Lung microvascular endothelial cell (primary cell): ENCODE measurements around the gene HOXA7. TPM values are rescaled to one million over a fixed set of nuclear protein-coding genes. Genes with fewer than 3 reads are reported as not detected.

Experiments
- DNase-seq, 2 donors: peaks; one replicate each; pipeline versions ENCODE4 v3.0.0 to v3.0.0-alpha.2; 2010; ENCODE audit warnings: low read depth in 2 of 2
- total RNA-seq: library from RNA; depleted of rRNA; stranded (reverse); fragments of >200 nt; gene quantifications from 2 replicates; pipeline ENCODE4 v1.2.1, GENCODE V29; 2014

HOXA7 gene
- total RNA-seq, 1 donor from 2014 or later = 1.8 TPM

DNA sequence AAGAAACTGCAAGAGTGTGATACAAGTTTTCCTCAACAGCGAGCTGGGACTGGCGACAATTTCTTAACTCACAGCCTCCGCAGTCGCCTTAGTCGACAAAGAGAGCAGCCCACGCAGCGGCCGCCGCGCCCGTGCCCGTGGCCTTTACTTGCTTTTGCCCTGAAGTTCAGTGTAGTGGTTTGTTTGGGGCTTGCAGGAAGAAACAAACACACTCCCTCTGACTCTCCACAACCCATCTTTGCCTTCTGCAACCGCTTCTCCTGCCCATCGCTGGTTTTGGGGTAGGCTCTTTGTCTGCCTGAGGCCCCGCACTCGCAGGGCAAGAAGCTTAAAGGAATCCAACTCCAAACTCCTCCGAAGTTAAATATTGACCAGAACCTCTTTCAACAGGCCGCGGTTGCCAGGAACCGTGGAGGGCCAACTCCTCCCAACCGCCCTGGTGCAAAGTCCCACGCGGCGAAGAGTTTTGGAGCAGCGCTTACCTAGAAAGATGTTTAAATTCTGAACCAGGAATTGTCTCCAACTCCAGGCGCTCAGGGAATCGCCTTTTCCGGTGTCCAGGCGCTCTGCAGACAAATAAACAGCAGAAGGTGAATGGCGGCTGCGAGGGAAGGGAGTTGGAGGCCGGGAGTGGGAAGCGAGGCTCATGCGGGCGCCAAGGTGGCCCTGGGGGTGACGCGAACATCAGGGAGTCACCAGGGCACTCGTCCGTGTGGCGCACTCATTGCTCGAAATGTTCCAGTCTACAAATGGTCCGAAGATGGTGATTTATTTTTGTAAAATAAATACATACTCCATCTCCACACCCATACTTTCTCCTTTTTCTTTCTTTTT, 34.2 kb downstream of the HOXA7 start:
- peak in 1 of 2 donors; percentile 56 for DNase-seq

DNA sequence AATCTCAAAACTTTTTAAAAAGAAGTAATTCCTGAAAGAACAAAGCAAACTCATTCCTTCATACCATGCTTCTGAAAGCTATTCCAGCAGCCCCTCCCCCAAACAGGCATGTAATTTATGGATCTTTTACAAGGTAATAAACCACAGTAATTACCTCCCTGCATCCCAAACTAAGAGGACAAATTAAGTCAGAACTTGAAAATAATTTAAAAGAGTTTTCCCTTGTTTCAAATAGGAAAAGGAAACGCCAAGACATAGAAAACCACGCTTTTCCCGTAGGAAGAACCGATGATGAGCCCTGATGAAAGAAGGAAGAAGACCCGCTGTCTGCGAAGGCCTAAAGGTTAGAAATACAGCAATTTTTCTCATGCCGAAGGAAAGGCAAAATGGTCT, 34.8 kb downstream of the HOXA7 start:
- no peak for DNase-seq

DNA sequence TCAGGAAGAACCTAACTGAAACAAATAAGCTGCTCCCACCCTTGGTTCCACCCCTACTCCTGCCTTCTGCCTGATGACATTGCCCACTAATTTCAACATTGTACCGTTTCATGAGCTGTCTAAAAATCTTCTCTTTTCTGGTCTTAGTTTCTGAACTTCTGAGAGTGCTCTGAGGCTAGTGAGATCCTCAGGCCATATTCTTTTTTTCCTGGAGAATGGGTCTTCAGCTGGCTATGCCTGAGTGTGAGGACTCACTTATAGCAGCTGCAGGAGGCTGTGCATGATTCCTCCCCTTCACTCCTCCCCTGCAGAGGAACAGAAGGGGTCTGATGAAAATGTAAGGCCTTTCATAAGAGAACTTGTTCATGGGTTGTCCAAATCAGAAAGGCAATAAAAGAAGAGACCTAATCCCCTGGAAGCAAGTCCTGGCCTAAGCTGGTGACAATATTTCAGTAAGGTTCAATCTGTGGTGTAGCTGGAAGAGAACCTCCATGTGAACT, 37.0 kb downstream of the HOXA7 start:
- peak in 1 of 2 donors; percentile 15 for DNase-seq

DNA sequence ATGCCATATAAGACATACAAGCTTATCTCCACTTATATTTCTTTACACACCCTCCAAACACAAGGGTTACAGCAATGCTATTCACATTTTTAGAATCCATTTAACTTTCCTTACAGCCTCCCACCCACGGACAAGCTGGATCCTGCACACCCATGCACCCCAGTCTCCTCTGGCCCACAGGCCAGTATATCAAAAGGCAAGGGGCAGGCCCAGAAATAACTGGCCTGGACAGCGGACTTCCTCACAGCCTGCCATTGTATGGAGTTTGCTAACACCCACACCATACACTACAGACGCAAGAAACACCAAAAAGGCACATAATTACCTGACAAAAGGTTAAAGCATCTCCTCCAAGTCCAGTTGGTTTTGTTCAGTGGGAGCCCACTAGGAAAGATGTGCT, 37.9 kb downstream of the HOXA7 start:
- peak; percentile 27 to 57 for DNase-seq

DNA sequence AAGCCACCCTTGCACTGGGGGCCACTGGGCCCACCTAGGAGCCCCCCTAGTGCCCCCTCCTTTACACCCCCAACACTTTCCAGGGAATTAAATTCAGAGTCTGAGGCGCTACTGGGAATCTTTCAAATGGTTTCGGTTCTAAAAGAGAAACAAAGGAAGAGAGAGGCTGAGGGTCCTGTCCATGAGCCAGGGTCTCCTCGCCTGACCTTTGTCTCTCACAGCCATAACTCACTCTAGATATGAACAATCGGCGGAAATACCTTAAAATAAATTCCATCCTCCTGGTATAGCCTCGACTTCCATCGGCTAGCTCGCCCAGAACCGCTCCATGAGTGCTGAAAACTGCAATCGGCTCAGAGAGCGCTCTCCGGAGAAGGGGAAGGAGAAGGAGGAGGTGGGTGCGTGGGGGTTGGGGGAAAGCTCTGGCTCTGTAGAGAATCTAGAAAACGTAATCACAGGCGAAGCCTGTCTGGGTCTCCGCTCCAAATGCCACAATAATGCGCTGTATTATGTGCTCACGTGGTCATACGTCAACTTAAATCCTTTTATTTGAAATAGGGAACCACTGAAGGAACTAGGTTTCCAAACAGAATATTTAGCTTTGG, 38.5 kb downstream of the HOXA7 start:
- DNase-seq = peak; percentile 90

DNA sequence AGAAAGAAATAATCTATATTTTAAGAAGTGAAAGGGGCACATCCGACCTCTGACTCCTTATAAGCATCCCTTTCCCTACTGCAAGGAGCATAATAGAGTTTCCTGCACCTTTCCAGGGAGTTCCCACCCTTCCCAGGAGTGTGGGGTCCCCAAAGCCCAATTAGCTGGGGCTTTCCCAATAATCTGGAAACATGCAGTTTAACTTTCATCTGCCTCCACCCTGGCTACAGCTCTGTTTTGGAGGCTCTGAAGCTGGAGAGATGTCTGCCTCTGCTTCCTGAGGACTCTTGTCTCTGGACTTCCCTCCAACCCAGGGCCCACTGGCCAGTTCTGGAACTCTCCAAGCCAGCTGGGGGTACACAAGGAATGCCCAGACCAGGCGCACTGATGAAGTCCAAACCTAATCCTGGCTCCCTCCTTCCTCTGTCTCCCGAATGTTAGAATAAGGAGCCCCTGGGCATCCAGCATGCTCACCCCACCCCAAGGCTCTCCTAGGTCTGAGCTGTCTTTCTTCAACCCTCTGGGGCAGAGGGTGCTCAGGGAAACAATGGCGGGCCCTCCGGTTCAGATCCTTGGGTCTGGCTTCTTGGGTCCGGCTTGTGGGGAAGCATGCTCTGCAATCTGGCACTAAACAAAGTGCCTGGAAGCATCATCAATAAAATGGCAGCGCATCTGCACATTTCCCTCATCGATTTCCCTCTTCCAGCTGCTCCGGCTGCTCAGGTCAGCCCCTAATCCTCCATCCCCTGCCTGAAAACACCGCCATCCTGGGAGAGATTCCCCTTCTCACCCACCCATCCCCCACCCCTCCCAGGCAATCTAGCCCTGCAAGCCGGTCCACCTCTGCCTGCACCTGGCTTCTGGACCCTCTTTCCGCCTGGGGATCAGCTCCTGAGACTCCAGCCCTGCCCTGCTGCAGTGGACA, 39.3 kb downstream of the HOXA7 start:
- DNase-seq = peak in 1 of 2 donors; percentile 48

DNA sequence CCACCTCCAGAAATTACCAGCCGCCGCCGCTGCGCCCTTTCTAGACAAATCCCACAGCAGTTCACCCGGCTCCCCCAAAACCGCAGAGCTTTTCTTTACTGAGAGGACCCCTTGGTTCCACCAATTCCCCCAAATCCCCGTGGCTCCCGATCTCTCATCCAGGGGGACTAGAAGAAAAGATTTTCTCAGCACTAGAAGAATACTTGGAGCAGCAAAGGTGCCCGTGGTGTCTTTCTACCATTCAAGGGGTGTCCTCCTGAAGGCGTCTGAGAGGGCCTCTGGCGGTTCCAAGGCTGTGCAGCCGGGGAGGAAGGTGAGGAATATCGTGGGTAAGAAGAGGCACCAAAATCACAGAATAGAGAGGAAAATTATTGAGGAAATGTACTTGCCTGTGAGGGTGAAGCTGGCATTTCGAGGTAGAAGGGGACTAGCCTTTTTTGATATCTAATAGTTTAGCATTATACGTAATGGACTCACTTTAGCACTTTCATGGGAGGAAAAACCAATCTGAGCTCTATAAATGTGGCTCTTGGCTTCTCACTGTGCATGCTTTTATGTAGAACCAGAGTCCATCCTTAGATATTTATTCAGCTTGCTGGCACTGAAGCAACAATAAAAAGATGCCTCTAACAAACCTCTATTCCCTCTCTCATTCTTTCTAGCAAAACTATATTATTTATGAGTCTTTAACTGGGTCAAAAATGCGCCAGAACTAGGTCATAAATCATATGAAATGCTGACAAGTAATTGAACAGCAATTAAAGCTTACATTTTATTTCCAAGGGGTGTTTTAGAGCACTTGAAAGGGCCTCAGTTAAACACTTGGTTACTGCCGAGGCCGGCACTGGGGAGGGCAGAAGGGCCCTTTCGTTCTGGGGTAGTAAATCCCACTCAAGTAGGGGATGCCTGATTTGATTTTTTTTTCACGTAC, 40.2 kb downstream of the HOXA7 start:
- peak in 1 of 2 donors; percentile 49 for DNase-seq

DNA sequence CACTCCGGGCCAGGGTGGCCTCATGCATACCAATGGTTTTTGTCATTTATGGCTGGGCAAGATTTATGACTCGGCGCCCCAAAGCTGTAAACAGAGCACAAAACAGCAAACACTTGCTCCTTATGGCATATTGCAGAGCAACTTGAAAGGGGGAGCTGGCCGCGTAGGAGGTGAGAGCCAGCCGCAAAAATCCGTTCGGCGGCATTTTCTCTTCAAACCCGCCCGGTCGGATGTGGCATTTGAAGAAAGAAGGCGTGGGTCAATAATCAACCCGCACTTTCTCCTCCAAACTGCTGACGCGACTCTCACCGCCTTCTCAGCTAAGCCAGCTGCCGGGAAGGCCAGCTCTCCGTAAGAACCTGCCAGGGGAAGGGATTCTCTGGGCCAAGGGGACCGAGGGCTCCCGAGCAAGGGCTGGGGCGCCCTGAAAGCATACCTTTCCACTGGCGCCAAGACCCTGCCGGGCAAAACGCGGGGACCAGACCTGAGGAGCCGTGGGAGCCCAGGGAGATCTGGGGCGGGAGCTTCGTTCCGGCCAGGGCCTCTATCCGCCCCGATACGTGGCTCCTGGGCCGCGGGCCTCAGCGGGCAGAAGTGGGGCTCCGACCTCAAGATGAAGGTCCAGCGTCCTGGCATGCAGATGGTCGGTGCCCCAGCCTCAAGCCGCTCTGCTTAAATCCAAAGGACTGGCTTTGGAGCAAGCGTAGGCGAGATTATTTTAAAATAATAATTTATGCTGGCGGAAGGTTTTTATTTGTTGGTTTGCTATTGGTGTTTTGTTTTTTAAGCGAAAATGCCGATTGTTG, 41.1 kb downstream of the HOXA7 start:
- peak in 1 of 2 donors; percentile 62 for DNase-seq

DNA sequence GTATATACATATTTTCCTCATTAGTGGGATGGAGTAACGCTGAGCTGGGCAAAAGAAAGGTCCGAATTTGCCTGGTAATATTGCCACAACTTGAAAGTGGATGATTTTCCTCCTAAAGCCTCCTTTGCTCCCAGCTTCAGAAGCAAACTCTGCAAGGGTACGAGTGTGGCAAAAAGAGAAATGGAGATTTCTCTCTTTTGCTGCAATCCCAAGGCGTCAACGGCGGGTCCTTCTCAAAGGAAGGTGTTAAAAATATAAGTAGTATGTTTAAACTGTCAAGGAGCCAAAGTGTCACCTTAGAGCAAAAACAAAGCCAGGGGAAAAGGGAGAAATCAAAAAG, 41.6 kb downstream of the HOXA7 start:
- DNase-seq = no peak

DNA sequence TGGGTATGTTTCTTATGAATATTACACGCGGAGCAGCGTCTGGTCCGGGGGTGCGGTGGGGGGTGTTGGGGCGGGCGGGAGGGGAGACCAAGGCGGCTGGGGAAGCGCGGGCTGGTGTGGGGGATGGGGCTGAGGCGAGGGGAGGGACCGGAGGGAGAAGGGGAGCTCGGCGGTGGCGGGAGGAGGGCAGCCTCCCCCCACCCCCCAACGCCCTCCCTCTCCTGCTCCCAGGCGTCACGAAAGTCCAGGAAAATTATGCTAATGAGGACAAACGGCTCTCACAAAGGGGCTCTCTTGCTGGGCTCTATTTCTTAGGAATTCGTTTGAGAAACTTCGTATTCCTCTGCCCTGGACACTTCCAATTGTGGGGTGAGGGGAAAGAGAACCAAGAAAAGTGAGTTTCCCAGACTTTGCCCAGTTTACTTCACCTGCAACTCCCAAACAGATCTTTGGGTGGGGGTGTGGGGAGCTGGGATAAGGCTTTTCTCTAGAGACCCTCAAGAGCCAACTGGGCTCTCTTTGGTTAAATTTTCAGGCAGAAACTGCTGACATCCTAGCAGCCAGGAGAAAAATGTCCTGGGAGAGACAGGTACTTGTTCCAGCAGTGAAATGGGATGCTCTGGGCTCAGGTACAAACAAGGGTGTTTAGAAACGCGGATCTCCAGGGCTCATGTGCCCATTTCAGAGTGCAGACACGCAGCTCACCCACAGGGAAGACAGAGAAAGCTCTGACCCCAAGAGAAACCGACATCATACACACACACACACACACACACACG, 42.3 kb downstream of the HOXA7 start:
- peak; percentile 67 to 82 for DNase-seq

DNA sequence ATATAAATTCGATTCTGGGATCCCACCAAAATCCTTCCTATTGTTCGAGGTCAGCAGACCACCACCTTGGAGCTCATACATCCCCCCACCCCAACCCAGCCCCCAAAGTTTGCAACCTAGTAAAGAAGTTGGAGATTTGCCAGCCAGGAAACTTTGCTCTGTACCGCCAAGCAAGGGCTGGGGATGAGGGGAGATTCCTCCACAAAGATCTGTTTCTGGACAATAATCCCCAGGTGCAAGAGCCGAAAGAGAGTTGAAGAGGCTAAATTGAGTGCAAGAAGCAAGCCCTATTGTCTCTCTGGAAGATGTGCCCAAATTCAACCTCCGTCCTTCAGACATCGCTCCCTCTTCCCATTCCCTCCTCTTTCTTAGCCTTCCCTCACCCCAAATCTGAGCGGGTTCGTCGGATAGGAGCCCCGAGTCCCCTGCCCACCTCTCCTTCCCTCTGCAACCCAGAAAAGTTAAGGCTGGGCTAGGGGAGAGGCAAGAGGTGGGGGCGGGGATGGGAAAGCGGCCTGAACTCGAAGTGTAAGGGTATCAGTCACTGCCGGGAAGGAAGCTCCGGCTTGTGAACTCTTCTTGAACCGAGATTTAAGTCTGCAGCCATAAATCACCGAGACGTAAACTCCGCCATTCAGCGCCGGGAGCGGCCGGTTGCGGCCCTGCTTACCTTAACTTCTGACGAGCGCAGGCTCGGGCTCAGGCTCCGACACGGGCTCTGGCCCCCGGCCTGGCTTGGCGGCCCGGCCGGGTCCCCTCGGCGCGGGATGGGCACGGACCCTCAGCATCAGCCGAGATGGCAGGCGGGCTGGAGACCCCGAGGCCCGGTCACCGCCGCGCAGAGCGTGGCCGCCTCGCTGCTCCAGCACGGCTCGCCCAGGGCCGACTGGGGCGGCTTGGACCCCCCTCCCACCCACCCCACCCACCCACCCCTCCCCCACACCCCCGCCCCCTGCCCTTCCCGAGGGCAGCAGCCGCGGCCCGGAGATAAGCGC, 43.2 kb downstream of the HOXA7 start:
- peak; percentile 77 to 97 for DNase-seq

DNA sequence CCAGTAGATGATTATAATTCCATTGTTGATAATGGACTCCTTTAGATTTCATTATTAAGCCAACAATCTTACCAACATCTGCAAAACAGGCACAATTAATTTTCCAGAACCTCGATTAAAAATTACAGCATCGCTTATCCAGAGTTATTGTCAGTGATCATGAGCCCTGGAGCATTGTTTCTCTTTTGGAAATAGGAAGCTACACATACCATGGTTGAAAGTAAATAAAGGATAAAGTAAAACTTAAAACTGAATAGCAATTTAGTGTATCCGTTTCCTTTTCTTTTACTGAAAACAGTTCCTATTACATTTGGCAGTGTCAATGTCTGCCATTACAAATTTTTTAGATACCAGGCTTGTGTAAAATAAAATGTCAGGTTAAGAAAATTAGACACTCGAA, 44.1 kb downstream of the HOXA7 start:
- DNase-seq = peak; percentile 42 to 81

DNA sequence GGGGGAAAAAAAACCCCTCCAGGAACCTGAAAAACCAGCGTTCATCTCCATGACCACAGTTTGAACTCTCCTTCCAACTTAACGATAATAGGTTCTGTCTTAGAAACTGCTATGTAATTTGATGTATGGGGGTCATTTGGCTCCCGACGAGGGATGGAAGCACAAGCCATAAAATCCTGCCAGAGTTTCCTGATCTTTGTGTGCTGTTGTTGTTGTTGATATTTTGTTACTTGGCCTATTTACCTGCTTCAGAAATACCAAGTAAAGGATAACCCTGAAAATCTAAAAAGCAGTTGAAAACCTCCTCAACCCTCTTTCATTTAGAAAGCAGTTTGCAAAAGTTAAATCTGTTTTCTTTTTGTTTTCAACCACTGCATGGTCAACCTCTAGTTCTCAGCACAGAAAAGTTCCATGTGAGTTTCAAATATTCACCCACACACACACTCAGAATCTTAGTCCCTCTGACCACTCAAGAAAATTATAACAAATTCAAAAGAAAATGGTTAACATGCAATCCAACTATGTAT, 44.7 kb downstream of the HOXA7 start:
- peak; percentile 30 to 64 for DNase-seq

DNA sequence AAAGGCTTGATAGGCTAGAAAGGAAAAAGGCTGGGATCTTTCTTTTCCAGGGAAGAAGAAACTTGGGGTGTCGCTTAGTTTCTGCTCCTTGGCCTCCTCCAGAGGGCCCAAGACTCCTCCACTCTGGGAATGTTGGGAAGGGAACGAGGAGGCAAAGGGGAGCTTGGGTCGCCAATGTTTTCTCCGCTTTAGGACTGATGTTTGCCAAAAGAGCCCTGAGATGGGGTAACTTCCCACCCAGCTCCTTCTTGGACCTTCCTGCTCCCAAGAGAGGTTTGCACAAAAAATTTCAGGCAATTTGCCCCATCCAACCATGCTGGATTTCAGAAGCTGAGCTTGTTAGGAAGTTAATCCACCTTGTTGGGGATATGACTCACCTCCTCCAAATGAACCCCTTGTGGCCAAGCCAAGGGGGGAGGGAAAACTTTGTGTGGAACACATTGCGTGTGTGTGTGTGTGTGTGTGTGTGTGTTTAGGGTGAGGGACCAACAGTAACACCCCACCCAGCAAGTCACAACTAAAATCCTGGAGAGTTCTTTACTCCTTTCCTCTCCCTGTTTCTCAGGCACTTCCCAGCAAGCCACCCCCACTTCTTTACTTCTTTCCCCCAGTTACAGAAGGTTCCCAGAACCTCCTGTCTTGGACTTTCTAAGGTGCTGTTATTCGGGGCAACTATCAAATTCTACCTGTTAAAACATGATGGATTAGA, 45.3 kb downstream of the HOXA7 start:
- peak; percentile 79 to 92 for DNase-seq

DNA sequence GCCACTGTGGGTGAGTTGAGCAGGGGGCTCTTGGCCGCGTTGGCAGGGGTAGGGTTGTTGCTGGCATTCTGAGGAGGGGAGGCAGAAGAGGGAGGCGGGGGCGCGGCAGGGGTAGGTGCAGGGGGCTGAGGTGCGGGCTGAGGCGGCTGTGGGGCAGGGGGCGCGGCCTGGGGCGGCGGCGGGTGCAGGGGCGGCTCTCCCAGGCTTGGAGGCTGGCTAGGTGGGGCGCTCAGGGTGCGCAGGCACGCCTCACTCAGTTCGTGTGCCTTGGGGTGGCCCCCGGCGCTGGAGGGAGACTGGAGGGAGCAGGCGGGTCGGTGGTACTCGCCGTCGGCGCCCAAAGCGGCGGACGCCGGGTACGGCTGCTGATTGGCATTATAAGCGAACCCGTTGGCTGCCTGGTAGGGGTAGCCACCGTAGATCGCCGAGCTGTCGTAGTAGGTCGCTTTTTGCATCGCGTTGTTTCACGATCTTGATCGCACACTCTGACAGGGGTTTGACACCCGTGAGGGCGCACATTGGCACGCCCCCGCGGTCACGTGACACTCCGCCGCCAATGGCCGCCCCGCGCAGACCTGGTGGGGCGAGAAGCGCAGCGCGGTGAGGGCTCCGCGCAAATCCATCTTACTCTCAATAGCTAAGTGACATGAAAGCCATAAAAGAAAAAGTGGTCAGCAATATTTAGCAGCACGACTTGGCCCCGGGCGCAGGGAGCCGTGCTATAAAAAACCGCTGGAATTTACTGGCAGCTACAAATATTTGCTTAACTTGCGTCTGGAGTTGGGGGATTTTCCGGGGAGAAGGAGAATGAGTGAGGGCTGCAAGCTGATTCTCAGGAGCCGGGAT, 46.1 kb downstream of the HOXA7 start:
- DNase-seq = peak; percentile 25 to 27
